Endometrial microvascular endothelial cells (primary cell): ENCODE data around the gene KRT73. TPM values are rescaled to one million over a fixed set of nuclear protein-coding genes. Genes with fewer than 3 reads are reported as not detected.

Experiments
- in situ Hi-C: cut with HindIII; loops from 2 replicates; pipeline ENCODE4 v1.10.0; 2017; ENCODE audit warnings: low sequenced_read_pairs, low pct_unique_long_range_greater_than_20kb; ENCODE audit errors: inconsistent ontology term
- total RNA-seq: library from RNA; depleted of rRNA; stranded (reverse); fragments of >200 nt; gene quantifications from one replicate; pipeline ENCODE4 v1.2.3, GENCODE V29; 2015; ENCODE audit errors: inconsistent ontology term

KRT73 gene
- total RNA-seq, 1 donor from 2014 or later, result not detected

GRCh38 chr12:52629281-52630007 lies 11.1 kb upstream of the KRT73 start:
- in situ Hi-C loops, result no loop called here

- in situ Hi-C loops, result no loop called here
Measured at GRCh38 chr12:52628841-52629240, 10.5 kb upstream of the KRT73 start.

GRCh38 chr12:52628111-52628507 lies 9.8 kb upstream of the KRT73 start:
- in situ Hi-C loops, result no loop called here

- in situ Hi-C loops, result no loop called here
Measured at GRCh38 chr12:52627395-52628110, 9.2 kb upstream of the KRT73 start.

- in situ Hi-C loops, result no loop called here
Measured at GRCh38 chr12:52622349-52622748, 4.0 kb upstream of the KRT73 start.

GRCh38 chr12:52618866-52619265 lies 507 bp upstream of the KRT73 start:
- in situ Hi-C loops, result no loop called here

GRCh38 chr12:52617403-52617785 lies 965 bp downstream of the KRT73 start:
- in situ Hi-C loops, result no loop called here

- in situ Hi-C loops, result no loop called here
Measured at GRCh38 chr12:52616680-52617402, 1.5 kb downstream of the KRT73 start.

GRCh38 chr12:52615912-52616311 lies 2.4 kb downstream of the KRT73 start:
- in situ Hi-C loops, result no loop called here

GRCh38 chr12:52615208-52615868 lies 3.0 kb downstream of the KRT73 start:
- in situ Hi-C loops, result no loop called here

GRCh38 chr12:52614381-52615207 lies 3.8 kb downstream of the KRT73 start:
- in situ Hi-C loops, result no loop called here

GRCh38 chr12:52613384-52614030 lies 4.9 kb downstream of the KRT73 start:
- in situ Hi-C loops, result no loop called here

- in situ Hi-C loops, result no loop called here
Measured at GRCh38 chr12:52612431-52613383, 5.7 kb downstream of the KRT73 start.

GRCh38 chr12:52611080-52611468 lies 7.3 kb downstream of the KRT73 start:
- in situ Hi-C loops, result no loop called here

GRCh38 chr12:52608826-52609630 lies 9.3 kb downstream of the KRT73 start:
- in situ Hi-C loops, result no loop called here

- in situ Hi-C loops, result no loop called here
Measured at GRCh38 chr12:52608161-52608560, 10.2 kb downstream of the KRT73 start.
